ENCODE data around the gene MAP1LC3B.

DNA sequence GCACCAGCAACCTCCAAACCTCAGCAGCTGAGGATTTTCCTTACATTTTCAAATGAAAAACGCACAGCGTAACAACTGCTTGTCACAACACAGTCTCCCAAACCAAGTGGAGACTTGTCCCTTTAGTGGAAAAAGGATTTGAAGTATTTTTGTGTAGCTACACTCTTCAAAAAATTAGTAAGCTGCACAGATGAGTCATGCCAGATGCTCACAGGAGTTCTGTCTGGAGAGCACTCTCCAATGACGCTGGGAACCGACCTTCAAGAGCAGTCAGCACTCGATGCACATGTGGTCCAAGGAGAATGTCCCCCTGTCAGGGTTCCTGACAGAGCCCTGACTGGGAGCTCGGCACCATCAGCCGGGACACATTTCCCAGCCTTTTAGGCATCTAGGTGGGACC lies 39.8 kb downstream of the MAP1LC3B start:
- TF ChIP-seq POLR2A (IDR thresholded peaks at IDR 0.05; ENCODE audit: low read length), result no peak
- TF ChIP-seq GATA1 (IDR thresholded peaks at IDR 0.05; ENCODE audit: low read depth, low read length), result no peak
